ENCODE measurements around the gene B3GAT1. TPM values are rescaled to one million over a fixed set of nuclear protein-coding genes. Genes with fewer than 3 reads are reported as not detected.

Gene B3GAT1
- total RNA-seq, 1 experiment from 2014 or later = not detected

DNA sequence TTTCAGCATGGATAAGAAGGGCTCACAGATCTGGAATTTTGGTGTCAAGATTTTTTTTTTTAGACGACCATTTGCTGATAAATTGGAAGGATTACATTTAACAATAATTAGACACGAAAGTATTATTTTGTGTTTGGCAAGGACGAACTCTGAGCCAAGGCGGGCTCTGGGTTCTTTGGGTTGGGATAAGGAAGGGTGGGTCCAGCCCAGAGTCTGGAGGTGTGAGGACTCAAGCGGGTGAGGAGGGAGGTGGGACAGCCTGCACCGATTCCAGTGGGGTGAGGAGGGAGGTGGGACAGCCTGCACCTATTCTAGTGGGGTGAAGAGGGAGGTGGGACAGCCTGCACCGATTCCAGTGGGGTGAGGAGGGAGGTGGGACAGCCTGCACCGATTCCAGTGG, 4.1 kb downstream of the B3GAT1 start:
- Histone ChIP-seq H3K36me3 (ENCODE audit: control insufficient read depth in 1 of 2, insufficient read depth in 2 of 2, low read length in 2 of 2) (no peaks in the 10 kb centered on the region), H3K79me2 (ENCODE audit: insufficient read depth, low read length) (no peaks in the 10 kb centered on the region), H3K9ac (ENCODE audit: low read length) (no peak overlapping the region), H3K4me2 (ENCODE audit: low read length) (no peak overlapping the region), H3K9me2 (ENCODE audit: insufficient read depth) (no peaks in the 10 kb centered on the region), H3K4me3 (replicated peaks in 1 of 2; ENCODE audit: low read depth in 1 of 2, low read length in 2 of 2) (no peak overlapping the region), H4K20me1 (ENCODE audit: insufficient read depth) (no peaks in the 10 kb centered on the region), H3K9me3 (ENCODE audit: control insufficient read depth in 1 of 2, insufficient read depth in 1 of 2, low read depth in 1 of 2, low read length in 2 of 2) (no peaks in the 10 kb centered on the region), H3K27ac (ENCODE audit: low read depth, low read length) (no peak overlapping the region), H2AFZ (ENCODE audit: low read depth, low read length, poor library complexity, severe bottlenecking) (no peak overlapping the region), H3K4me1 (ENCODE audit: control insufficient read depth in 1 of 2, insufficient read depth in 2 of 2, low read length in 2 of 2) (no peaks in the 10 kb centered on the region), H3K27me3 (ENCODE audit: insufficient read depth, low read length) (peaks cover 11% of the 10 kb centered on the region; the same call in 1 of the 2 replicates)
- TF ChIP-seq, protein P1, sequence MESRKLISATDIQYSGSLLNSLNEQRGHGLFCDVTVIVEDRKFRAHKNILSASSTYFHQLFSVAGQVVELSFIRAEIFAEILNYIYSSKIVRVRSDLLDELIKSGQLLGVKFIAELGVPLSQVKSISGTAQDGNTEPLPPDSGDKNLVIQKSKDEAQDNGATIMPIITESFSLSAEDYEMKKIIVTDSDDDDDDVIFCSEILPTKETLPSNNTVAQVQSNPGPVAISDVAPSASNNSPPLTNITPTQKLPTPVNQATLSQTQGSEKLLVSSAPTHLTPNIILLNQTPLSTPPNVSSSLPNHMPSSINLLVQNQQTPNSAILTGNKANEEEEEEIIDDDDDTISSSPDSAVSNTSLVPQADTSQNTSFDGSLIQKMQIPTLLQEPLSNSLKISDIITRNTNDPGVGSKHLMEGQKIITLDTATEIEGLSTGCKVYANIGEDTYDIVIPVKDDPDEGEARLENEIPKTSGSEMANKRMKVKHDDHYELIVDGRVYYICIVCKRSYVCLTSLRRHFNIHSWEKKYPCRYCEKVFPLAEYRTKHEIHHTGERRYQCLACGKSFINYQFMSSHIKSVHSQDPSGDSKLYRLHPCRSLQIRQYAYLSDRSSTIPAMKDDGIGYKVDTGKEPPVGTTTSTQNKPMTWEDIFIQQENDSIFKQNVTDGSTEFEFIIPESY (IDR thresholded peaks at IDR 0.05; ENCODE audit: extremely low read depth, insufficient replicate concordance, low read length) = no peak
- TF ChIP-seq, protein P2, sequence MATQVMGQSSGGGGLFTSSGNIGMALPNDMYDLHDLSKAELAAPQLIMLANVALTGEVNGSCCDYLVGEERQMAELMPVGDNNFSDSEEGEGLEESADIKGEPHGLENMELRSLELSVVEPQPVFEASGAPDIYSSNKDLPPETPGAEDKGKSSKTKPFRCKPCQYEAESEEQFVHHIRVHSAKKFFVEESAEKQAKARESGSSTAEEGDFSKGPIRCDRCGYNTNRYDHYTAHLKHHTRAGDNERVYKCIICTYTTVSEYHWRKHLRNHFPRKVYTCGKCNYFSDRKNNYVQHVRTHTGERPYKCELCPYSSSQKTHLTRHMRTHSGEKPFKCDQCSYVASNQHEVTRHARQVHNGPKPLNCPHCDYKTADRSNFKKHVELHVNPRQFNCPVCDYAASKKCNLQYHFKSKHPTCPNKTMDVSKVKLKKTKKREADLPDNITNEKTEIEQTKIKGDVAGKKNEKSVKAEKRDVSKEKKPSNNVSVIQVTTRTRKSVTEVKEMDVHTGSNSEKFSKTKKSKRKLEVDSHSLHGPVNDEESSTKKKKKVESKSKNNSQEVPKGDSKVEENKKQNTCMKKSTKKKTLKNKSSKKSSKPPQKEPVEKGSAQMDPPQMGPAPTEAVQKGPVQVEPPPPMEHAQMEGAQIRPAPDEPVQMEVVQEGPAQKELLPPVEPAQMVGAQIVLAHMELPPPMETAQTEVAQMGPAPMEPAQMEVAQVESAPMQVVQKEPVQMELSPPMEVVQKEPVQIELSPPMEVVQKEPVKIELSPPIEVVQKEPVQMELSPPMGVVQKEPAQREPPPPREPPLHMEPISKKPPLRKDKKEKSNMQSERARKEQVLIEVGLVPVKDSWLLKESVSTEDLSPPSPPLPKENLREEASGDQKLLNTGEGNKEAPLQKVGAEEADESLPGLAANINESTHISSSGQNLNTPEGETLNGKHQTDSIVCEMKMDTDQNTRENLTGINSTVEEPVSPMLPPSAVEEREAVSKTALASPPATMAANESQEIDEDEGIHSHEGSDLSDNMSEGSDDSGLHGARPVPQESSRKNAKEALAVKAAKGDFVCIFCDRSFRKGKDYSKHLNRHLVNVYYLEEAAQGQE (IDR thresholded peaks at IDR 0.05; ENCODE audit: low read depth) = no peak
- TF ChIP-seq ELF1 (IDR thresholded peaks at IDR 0.05; ENCODE audit: borderline replicate concordance, low read depth) = no peak
- TF ChIP-seq RAD21 (IDR thresholded peaks at IDR 0.05; ENCODE audit: low read depth) = no peak
- no peak for TF ChIP-seq FOSL1 (IDR thresholded peaks at IDR 0.05; ENCODE audit: low read depth)
- TF ChIP-seq POLR2AphosphoS5 (IDR thresholded peaks at IDR 0.05; ENCODE audit: low read depth, low read length) = no peak
- TF ChIP-seq EZH2 (IDR thresholded peaks at IDR 0.05) = no peak
- TF ChIP-seq CEBPB (IDR thresholded peaks at IDR 0.05; ENCODE audit: low read depth) = no peak
- TF ChIP-seq CBX3 (IDR thresholded peaks at IDR 0.05; ENCODE audit: low read depth) = no peak
- no peak for TF ChIP-seq JUND (IDR thresholded peaks at IDR 0.05)
- TF ChIP-seq, protein P3, sequence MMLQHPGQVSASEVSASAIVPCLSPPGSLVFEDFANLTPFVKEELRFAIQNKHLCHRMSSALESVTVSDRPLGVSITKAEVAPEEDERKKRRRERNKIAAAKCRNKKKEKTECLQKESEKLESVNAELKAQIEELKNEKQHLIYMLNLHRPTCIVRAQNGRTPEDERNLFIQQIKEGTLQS (IDR thresholded peaks at IDR 0.05) = no peak
- no peak for TF ChIP-seq TCF7L2 (IDR thresholded peaks at IDR 0.05; ENCODE audit: borderline replicate concordance, extremely low read depth, insufficient read depth, insufficient read length)
- POLR2A ChIA-PET = no interaction called here
- RAD21 ChIA-PET (ENCODE audit: low non-redundant PET in 1 of 2, low total read pairs in 2 of 2, uncharacterized antibody in 2 of 2, unreplicated experiment in 2 of 2) = no interaction called here
- ATAC-seq (no peak), DNase-seq (ENCODE audit: low read depth, low spot score) (no peak)
- BruUV-seq (replicated peaks) = no TSS peak
- intact Hi-C loops (cut with micrococcal nuclease) = no loop called here
- CTCF ChIA-PET = no interaction called here

Data from HCT116 (cell line).